DMS 273 treated with DMSO at 0.1 percent for 48 hours (cell line): ENCODE measurements around the gene VAT1L.

Experiments
- DNase-seq: peaks from one replicate; lab custom pipeline; 2025; lab: John Stamatoyannopoulos, UW

Gene VAT1L

DNA sequence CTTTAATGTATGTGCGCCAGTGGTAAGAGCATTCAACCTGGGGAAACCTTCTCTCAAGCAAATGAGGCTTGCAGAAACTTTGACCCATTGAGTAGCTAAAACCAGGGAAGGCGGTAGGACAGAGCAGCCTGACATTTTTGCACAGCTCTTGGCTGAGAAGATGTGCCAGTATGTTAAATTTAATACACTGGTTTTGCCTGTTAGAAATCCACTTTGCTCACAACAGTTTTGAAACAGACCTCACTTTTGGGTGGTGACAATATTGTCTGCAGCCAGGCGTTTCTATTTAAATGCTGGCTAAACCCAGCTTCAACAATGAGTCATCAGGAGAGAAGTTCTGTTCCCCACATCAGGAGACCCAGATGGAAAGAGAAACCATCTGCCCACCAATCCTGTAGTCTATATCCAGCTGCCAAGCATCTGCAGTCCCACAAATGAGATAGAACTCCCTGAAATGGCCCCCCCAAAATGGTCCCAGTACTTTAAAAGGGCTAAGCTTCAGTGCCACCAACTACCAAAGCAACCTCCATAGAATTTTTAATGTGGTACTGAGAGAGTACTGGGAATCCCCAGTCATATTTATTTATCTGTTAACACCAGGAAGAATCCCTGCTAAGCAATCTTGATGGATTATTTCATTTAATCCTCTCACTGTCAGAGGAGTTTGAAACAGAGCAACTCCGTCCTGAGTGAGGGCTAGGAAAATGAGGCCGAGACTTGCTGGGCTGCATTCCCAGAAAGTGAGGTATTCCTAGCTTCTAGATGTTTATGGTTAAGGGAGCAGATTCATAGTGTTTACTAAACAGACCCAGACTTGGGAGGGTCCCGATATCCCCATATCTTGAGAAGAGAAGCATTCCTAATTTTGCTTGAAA is 205.0 kb downstream of the VAT1L start:
- DNase-seq = peak; percentile 41

DNA sequence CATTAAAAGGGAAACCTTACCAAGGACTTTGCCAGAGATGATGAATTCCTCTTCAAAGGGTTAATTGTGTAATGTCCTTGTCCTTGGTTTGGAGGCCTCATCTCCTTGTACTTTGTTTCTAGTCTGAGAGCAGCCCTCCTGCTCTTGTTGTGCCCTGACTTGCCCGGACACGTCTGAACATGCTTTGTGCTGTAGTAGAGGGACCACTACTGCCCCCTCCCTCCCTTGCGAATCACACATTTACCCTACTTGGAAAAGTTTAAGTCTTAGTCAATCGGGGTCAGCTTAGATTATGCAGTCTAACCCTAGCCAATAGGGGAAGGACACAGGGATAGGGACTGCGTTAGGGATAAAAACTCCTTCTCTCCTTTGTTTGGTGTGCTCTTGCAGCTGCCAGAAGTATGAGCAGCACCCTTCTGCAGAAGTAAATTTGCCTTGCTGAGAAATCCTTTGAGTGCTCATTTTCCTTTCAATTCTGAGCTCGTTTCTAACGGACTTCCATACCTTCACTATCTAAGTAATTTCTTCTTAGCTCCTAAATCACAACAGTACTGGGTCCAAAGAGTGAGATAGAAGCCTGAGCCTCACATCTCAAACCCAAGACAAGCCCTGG is 207.6 kb downstream of the VAT1L start:
- no peak for DNase-seq

GRCh38 chr16:77998350-77999023 is 210.1 kb downstream of the VAT1L start:
- DNase-seq = no peak

GRCh38 chr16:78001451-78002025 is 213.2 kb downstream of the VAT1L start:
- no peak for DNase-seq

GRCh38 chr16:78002915-78003538 is 214.7 kb downstream of the VAT1L start:
- peak; percentile 80 for DNase-seq

DNA sequence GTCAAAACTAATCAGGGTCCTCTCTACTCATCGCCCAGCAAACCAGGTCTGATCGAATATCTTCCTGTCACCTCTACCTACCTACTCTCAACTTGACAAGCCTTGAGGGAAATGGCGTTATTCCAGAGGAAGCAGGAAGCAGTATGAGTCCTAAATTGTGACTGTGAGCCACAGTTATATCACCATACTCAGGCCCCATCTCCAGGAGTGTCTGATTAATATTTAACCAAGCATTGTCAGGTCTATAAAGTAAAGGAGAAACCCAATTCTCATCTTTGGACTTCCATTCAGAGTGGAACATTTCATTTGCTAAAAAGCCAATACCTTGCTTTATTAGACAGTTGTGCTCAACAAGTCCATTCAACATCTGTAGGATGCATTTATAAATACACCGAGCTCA is 216.2 kb downstream of the VAT1L start:
- DNase-seq = no peak

GRCh38 chr16:78005881-78006280 is 217.5 kb downstream of the VAT1L start:
- no peak for DNase-seq

DNA sequence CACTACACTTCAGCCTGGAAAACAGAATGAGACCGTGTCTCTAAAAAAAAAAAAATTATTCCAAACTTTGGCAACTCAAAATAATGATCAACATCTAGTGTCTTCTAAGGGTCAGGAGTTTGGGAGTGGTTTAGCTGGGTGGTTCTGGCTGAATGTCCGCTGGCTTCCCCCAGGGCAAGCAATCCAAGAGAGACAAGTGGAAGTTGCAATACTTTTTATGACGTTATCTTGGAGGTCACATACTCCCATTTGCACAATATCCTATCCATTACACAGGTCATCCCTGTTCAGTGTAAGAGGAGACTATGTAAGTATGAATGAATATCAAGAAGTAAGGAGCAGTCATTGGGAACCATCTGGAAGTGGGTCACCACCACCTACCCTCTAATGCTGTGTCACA is 218.8 kb downstream of the VAT1L start:
- no peak for DNase-seq

- DNase-seq = no peak
Measured at GRCh38 chr16:78022347-78023060, 234.1 kb downstream of the VAT1L start, which contains the start of gene CLEC3A. TSS of gene CLEC3A (plus strand) at chr16:78022548. CDS start at chr16:78022627, 79 bp downstream.

GRCh38 chr16:78024159-78024558 is 235.8 kb downstream of the VAT1L start:
- DNase-seq = no peak

DNA sequence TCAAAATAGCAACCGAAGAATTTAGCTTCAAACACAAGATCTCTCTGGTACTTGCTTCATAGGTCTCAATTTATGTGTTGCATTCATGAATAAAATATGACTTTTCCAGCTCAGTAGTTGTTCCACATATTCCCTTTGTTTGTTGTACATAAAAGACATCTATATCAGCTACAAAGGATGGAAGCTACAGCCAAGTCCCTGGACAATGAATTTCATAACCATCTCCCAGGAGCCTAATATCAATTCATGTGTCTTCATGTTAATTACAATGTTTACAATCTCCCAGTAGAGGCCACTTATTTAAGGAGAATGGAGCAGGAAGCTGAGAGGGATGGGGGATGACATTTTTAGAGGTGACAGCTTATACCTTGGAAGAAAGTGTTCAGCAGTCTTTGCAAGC is 237.3 kb downstream of the VAT1L start:
- DNase-seq = no peak

GRCh38 chr16:78028018-78028417 is 239.7 kb downstream of the VAT1L start:
- no peak for DNase-seq
